HFF-Myc (cell line): ENCODE measurements around the gene NAA80.
"Not testable (repeated sequence)": the region's sequence is repeated elsewhere in the genome, so short reads cannot be mapped to it uniquely, and the experiment has no call there.

Experiments used
- DNase-seq: peaks from one replicate; pipeline ENCODE4 v3.0.0-alpha.2; 2011; ENCODE audit warnings: low read depth; ENCODE audit errors: extremely low read depth
- H3K4me3 ChIP-seq: replicated peaks from 2 replicates; pipeline ENCODE4 v1.5.1; 2011; ENCODE audit warnings: low read depth, mild to moderate bottlenecking, control low read depth, low read length
- TF ChIP-seq, protein P1 (sequence below): IDR thresholded peaks from 2 replicates; pipeline ENCODE4 v1.5.1; 2012; ENCODE audit warnings: mild to moderate bottlenecking, low read depth, low read length, control low read depth; ENCODE audit errors: missing control alignments

NAA80 gene

DNA sequence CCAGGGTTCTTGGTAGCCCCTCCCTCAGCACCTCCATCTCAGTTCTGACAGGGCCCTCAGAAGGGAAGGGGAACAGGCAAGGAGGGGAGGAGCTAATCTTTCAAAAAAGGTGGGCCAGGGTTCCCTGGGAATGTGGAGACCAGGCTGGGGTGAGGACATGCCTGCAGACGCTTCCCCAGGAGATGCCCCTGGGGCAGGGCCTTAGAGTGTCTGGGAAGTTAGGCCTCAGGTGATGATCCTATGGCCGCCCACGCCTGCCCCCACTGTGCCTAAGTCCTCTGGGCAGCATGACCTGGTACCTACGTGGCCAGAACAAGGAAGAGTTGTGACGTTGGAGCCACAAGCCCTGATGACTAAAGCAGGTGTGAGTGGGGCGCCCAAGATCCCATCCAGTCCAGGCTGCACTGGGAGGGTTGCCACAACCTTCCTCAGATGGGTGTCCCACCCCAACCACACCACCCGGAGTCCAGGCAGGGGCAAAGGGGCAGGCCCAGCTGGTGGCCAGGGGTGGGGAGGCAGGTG, 34.2 kb downstream of the NAA80 start:
- H3K4me3 ChIP-seq: no peak overlapping the region
- TF ChIP-seq, protein P1, sequence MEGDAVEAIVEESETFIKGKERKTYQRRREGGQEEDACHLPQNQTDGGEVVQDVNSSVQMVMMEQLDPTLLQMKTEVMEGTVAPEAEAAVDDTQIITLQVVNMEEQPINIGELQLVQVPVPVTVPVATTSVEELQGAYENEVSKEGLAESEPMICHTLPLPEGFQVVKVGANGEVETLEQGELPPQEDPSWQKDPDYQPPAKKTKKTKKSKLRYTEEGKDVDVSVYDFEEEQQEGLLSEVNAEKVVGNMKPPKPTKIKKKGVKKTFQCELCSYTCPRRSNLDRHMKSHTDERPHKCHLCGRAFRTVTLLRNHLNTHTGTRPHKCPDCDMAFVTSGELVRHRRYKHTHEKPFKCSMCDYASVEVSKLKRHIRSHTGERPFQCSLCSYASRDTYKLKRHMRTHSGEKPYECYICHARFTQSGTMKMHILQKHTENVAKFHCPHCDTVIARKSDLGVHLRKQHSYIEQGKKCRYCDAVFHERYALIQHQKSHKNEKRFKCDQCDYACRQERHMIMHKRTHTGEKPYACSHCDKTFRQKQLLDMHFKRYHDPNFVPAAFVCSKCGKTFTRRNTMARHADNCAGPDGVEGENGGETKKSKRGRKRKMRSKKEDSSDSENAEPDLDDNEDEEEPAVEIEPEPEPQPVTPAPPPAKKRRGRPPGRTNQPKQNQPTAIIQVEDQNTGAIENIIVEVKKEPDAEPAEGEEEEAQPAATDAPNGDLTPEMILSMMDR: no peak
- DNase-seq: no peak

DNA sequence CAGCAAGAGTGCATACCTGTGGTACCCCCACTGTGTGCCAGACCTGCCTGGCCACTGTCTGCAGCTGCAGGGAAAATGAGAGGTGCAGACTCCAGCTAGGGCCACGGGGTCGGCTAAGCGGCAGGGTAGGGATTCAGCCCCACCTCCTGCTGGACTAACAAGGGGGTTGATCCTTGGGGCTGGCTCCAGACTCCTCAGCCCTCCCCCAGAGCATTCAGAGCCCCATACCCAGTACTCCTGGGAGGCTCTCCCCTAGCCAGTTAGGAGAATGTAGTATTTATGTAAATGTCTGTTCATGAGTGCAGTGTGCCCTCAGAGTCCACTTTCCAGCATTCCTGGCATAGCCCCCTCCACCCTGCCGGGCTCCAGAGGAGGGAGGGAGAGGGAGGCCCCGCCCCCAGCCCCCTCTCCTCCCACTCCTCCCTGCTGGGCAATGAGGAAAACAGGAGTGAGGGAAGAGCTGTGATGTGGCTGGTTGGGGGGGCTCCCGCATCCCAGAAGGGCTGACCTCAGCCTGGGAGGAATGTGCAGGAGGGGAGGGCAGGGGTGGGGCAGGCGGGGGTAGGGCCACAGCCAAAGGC, 34.7 kb downstream of the NAA80 start:
- peak; percentile 65 for DNase-seq
- TF ChIP-seq, protein P1: no peak
- H3K4me3 ChIP-seq: no peak overlapping the region

DNA sequence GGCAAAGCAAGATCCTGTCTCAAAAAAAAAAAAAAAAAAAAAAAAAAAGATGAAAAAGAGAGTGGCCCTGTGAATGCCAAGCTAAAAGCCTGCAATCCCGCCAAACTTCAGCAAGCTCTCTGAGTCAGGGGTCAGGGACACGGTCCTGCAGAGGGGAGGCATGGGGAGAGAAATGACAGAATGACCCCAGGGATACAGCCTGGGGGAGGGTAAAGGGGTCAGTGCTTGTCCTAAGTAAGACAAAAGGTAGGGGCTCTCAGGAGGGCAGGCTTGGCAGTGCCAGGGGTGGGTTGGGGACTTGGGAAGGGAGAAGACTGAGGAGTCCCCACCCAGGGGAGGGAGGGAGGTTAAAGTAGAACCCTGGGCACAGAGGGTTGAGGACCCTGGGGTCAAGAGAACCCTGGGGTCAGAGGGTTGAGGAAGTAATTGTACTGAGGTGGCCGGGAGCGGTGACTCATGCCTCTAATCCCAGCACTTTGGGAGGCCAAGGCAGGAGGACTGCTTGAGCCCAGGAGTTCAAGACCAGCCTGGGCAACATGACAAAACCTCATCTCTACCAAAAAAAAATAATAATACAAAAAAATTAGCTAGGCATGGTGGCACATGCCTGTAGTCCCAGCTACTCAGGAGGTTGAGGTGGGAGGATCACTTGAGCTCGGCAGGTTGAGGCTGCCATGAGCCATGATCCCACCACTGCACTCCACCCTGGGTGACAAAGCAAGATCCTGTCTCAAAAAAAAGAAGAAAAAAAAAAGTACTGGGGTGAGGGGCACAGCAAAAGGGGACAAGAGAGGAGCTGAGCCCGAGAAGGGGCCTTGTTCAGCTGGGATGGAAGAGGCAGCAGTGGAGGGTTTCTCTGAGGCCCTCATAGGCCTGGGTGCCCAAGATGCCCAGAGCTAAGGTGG, 35.5 kb downstream of the NAA80 start:
- DNase-seq: no peak
- TF ChIP-seq, protein P1: no peak
- no peak overlapping the region for H3K4me3 ChIP-seq

DNA sequence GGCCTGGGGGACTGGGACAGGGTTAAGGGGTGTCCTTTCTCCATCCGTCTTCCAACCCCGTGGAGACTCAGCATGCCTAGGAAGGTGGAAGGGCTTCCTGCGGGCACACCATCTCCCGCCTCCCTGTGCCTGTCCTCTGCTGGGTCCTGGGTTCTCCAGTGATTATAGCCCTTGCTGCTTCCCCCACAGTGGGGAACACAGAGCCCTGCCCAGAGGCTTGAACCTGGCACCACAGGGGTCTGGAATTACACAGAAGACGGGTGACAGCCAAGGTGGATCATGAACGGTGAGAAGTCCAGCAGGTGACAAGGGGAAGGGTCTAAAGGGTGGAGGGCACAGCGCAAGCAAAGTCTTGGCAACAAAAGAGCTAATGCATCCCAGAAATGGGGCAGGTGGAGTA, 36.4 kb downstream of the NAA80 start:
- no peak for DNase-seq
- TF ChIP-seq, protein P1: no peak
- H3K4me3 ChIP-seq: no peak overlapping the region

DNA sequence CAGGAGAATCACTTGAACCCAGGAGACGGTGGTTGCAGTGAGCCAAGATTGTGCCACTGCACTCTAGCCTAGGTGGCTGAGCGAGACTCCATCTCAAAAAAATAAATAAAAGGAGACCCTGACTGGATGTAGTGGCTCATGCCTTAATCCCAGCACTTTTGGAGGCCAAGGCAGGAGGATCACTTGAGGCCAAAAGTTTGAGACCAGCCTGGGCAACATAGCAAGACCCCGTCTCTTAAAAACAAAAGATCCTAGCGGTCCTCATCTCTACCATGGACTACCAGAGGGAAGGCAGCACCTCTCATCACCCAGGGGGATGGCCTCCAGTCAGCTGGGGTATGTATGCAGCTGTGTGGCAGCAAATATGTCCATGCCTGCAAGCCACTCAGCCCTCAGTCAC, 37.0 kb downstream of the NAA80 start:
- H3K4me3 ChIP-seq, DNase-seq: not testable (repeated sequence)

DNA sequence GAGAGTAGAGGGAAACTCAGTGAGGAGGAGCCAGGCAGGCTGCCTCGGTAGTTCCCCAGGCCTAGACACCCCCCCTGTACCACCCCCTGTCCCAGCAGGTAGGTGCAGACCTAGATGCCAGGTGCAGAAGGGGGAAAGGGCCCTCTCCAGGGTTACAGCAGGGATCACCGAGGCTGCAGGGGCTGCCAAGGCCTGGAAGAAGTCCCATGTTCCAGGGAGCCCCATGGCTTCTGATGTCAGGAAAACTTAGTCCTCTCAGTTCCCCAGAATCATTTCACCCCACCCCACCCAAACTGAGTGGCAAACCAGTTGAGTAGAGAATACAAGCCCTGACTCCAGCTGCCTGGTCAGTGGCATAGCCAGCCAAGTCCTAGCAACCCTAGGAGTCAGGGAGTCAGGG, 37.7 kb downstream of the NAA80 start:
- H3K4me3 ChIP-seq: no peak overlapping the region
- DNase-seq: no peak
- TF ChIP-seq, protein P1: no peak

DNA sequence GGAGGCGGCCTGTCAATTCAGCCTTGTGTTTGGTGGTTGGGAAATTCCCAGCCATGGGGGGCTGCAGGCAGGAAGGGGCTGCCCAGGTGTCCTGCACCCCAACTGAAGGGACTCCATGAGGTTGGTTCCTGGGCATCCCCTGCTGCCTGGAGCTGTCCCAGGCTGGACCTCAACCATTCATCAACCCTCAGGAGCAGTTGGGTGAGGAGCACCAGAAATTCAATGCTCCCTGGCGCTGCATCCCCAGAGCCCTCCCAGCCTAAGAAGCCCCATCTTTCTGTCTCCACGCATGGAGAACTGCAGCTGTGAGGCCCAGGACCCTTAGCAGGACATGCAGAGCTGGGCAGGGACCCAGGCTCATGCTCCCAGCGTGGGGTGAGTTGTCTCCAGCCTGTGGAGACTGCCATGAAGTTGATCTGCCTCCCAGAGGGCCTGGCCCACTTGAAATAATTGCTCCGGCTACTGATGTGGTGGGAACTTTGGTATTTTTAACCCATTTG, 38.2 kb downstream of the NAA80 start:
- peak overlapping the region; percentile 51 for H3K4me3 ChIP-seq
- no peak for DNase-seq
- TF ChIP-seq, protein P1: no peak
